Fibroblast of mammary gland (primary cell): ENCODE measurements around the gene NOL4L.
A peak's percentile ranks its signal among the peaks of the same experiment; 100 is the strongest.

ENCODE experiments used
- DNase-seq: peaks from one replicate; pipeline ENCODE4 v3.0.0-alpha.2; 2010; ENCODE audit warnings: low read depth
- H3K4me3 ChIP-seq: 2 replicates; pipeline ENCODE4 v1.5.1; 2011; ENCODE audit warnings: low read depth, mild to moderate bottlenecking, low read length, moderate library complexity; ENCODE audit not compliant: control insufficient read depth
- CTCF ChIP-seq: conservative IDR thresholded peaks from 2 replicates; pipeline ENCODE4 v1.5.1; 2011; ENCODE audit warnings: low read depth, low read length, inconsistent platforms; ENCODE audit not compliant: control insufficient read depth, insufficient read depth

NOL4L gene

GRCh38 chr20:32465092-32465900 lies 119.8 kb downstream of the NOL4L start:
- no peak overlapping the region for H3K4me3 ChIP-seq
- peak; percentile 94 for DNase-seq

GRCh38 chr20:32464401-32465091 lies 120.6 kb downstream of the NOL4L start:
- DNase-seq = no peak
- no peak overlapping the region for H3K4me3 ChIP-seq
- no peak for TF ChIP-seq CTCF

More at GRCh38 chr20:32465092-32465900, 119.8 kb downstream of the NOL4L start:
- TF ChIP-seq CTCF = no peak

GRCh38 chr20:32463642-32464400 lies 121.3 kb downstream of the NOL4L start:
- H3K4me3 ChIP-seq = no peak overlapping the region
- no peak for DNase-seq
- no peak for TF ChIP-seq CTCF

GRCh38 chr20:32462900-32463641 lies 122.1 kb downstream of the NOL4L start:
- TF ChIP-seq CTCF = no peak
- no peak for DNase-seq
- H3K4me3 ChIP-seq = no peak overlapping the region

- no peak for DNase-seq
- TF ChIP-seq CTCF = no peak
- H3K4me3 ChIP-seq = no peak overlapping the region
Observed at GRCh38 chr20:32461836-32462600, 123.1 kb downstream of the NOL4L start.
